Astrocyte of the spinal cord (primary cell): ENCODE data around the gene AMN1.
A peak's percentile ranks its signal among the peaks of the same experiment; 100 is the strongest.
"Not testable (repeated sequence)": the region's sequence is repeated elsewhere in the genome, so short reads cannot be mapped to it uniquely, and the experiment has no call there.

Experiments
- DNase-seq: peaks from one replicate; pipeline ENCODE4 v3.0.0; 2011; ENCODE audit warnings: low read depth, low spot score
- H3K4me3 ChIP-seq: 2 replicates; pipeline ENCODE4 v1.5.1; 2011; ENCODE audit warnings: low read depth, mild to moderate bottlenecking, low read length, moderate library complexity
- in situ Hi-C: cut with HindIII; loops from 2 replicates; pipeline ENCODE4 v1.10.0; 2017; ENCODE audit warnings: low sequenced_read_pairs
- TF ChIP-seq, protein P1 (sequence below): IDR thresholded peaks from 2 replicates; pipeline ENCODE4 v1.5.1; 2012; ENCODE audit warnings: low read depth, mild to moderate bottlenecking, low read length, inconsistent platforms

AMN1 gene

GRCh38 chr12:31749024-31749704 lies 20.3 kb upstream of the AMN1 start:
- TF ChIP-seq, protein P1, sequence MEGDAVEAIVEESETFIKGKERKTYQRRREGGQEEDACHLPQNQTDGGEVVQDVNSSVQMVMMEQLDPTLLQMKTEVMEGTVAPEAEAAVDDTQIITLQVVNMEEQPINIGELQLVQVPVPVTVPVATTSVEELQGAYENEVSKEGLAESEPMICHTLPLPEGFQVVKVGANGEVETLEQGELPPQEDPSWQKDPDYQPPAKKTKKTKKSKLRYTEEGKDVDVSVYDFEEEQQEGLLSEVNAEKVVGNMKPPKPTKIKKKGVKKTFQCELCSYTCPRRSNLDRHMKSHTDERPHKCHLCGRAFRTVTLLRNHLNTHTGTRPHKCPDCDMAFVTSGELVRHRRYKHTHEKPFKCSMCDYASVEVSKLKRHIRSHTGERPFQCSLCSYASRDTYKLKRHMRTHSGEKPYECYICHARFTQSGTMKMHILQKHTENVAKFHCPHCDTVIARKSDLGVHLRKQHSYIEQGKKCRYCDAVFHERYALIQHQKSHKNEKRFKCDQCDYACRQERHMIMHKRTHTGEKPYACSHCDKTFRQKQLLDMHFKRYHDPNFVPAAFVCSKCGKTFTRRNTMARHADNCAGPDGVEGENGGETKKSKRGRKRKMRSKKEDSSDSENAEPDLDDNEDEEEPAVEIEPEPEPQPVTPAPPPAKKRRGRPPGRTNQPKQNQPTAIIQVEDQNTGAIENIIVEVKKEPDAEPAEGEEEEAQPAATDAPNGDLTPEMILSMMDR = no peak
- in situ Hi-C loops = no loop called here
- DNase-seq = peak; percentile 94
- no peak overlapping the region for H3K4me3 ChIP-seq

DNA sequence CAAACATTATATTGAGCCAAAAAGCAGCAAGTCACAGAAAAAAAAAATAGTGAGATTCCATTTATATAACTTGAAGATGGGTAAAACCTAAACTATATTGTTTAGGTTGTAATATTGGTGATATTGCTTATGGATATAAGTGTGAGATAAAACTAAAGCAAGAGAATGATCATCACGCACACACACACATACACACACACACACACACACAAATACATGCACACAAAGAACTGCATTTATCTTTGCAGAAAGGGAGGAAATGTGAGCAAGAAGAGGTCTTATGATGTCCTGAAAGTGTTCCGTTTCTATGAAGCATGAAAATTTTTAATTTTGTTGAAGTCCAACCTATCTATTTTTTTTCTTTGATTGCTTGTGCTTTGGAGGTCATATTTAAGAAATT lies 16.4 kb upstream of the AMN1 start:
- no peak overlapping the region for H3K4me3 ChIP-seq
- TF ChIP-seq, protein P1 = no peak
- no peak for DNase-seq
- in situ Hi-C loops = no loop called here

GRCh38 chr12:31744363-31744762 lies 15.5 kb upstream of the AMN1 start:
- in situ Hi-C loops, H3K4me3 ChIP-seq, DNase-seq: not testable (repeated sequence)

- no peak overlapping the region for H3K4me3 ChIP-seq
- DNase-seq = no peak
- TF ChIP-seq, protein P1 = no peak
- in situ Hi-C loops = no loop called here
These were observed 14.1 kb upstream of the AMN1 start for GRCh38 chr12:31742891-31743290.

DNA sequence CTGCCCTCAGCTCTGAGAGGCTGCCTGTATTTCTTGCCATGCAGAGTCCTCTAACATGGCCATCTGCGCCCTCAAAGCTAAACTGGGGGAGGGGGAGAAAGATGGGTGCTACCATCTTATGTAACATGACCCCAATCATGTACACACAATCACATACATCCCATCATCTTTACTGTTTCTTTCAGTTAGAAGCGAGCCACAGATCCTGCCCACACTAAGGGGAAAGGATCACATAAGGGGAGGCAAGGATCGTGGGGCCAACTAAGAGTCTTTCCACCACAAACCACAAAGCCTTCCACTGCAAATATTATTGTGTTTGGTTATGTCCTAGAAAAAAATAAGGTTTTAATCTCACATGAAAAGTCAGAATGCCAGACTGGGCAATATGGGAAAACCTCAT lies 11.8 kb upstream of the AMN1 start:
- TF ChIP-seq, protein P1 = no peak
- in situ Hi-C loops = no loop called here
- no peak overlapping the region for H3K4me3 ChIP-seq
- no peak for DNase-seq

DNA sequence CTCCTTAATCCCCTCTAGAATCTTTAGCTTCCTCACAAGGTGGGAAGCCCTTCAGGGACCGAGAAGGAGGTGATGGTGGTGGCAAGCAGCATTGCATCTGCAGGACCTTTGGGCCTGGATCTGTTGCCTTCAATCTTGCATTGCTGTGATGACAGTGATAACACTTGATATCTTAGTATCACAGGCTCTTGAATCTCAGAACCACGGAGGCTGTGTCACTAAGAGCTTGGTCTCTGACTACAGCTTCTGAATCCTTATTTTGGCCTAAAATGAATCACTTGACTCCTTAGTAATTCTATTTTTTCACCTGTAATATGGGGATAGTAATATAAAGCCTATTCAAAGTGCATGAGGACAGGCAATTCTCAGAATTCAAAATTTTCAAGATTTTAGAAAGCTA lies 8.9 kb upstream of the AMN1 start:
- TF ChIP-seq, protein P1 = no peak
- no peak overlapping the region for H3K4me3 ChIP-seq
- no peak for DNase-seq
- in situ Hi-C loops = no loop called here

- DNase-seq = no peak
- no peak overlapping the region for H3K4me3 ChIP-seq
- in situ Hi-C loops = no loop called here
- TF ChIP-seq, protein P1 = no peak
These were observed 8.5 kb upstream of the AMN1 start for GRCh38 chr12:31737345-31737744.
